Thymus (tissue), 11 donors: Measurements from ENCODE around the gene RTF2. TPM values are rescaled to one million over a fixed set of nuclear protein-coding genes. Genes with fewer than 3 reads are reported as not detected.

Experiments used
- DNase-seq, 9 donors: peaks; one replicate each; pipeline ENCODE4 v3.0.0-alpha.2; 2013; ENCODE audit warnings: low spot score in 9 of 9, low read depth in 6 of 9, missing footprints in 1 of 9
- H3K27ac ChIP-seq, 2 donors: one replicate each; pipeline ENCODE4 v1.5.1; 2013; ENCODE audit warnings: control low read depth in 1 of 2, low read depth in 1 of 2, low read length in 1 of 2, mild to moderate bottlenecking in 1 of 2, moderate library complexity in 1 of 2
- H3K27me3 ChIP-seq, 2 donors: one replicate each; pipeline ENCODE4 v1.5.1; 2013; ENCODE audit warnings: low read length in 1 of 2; ENCODE audit not compliant: control insufficient read depth in 2 of 2, insufficient read depth in 1 of 2
- H3K36me3 ChIP-seq, 2 donors: one replicate each; pipeline ENCODE4 v1.5.1; 2013; ENCODE audit warnings: low read length in 1 of 2, mild to moderate bottlenecking in 1 of 2, moderate library complexity in 1 of 2; ENCODE audit not compliant: control insufficient read depth in 2 of 2, insufficient read depth in 2 of 2
- H3K4me1 ChIP-seq, 2 donors: one replicate each; pipeline ENCODE4 v1.5.1; 2013; ENCODE audit warnings: low read length in 2 of 2; ENCODE audit not compliant: control insufficient read depth in 2 of 2, insufficient read depth in 2 of 2
- H3K4me3 ChIP-seq, 2 donors: one replicate each; pipeline ENCODE4 v1.5.1; 2013; ENCODE audit warnings: low read length in 2 of 2, control low read depth in 1 of 2, mild to moderate bottlenecking in 1 of 2
- H3K9me3 ChIP-seq, 2 donors: one replicate each; pipeline ENCODE4 v1.5.1; 2013; ENCODE audit warnings: low read length in 1 of 2, mild to moderate bottlenecking in 1 of 2; ENCODE audit not compliant: control insufficient read depth in 2 of 2, insufficient read depth in 1 of 2
- WGBS: extraction: QIAGEN DNeasy Blood & Tissue Kit; methylation state at CpG from one replicate; pipeline ENCODE4 v1.1.7; 2013; 5-methylcytosine and 5-hydroxymethylcytosine counted together
- polyA plus RNA-seq: library from polyadenylated mRNA; stranded (reverse); fragments of 200-250 nt; gene quantifications from one replicate; pipeline ENCODE4 v1.2.3, GENCODE V29; 2013
- total RNA-seq: library from RNA; stranded (reverse); fragments of 120-200 nt; gene quantifications from one replicate; pipeline ENCODE4 v1.2.4, GENCODE V29; 2013
- donor health status: healthy.

Gene RTF2
- total and polyA plus RNA-seq, 2 donors: 75.1 to 91.6 TPM

DNA sequence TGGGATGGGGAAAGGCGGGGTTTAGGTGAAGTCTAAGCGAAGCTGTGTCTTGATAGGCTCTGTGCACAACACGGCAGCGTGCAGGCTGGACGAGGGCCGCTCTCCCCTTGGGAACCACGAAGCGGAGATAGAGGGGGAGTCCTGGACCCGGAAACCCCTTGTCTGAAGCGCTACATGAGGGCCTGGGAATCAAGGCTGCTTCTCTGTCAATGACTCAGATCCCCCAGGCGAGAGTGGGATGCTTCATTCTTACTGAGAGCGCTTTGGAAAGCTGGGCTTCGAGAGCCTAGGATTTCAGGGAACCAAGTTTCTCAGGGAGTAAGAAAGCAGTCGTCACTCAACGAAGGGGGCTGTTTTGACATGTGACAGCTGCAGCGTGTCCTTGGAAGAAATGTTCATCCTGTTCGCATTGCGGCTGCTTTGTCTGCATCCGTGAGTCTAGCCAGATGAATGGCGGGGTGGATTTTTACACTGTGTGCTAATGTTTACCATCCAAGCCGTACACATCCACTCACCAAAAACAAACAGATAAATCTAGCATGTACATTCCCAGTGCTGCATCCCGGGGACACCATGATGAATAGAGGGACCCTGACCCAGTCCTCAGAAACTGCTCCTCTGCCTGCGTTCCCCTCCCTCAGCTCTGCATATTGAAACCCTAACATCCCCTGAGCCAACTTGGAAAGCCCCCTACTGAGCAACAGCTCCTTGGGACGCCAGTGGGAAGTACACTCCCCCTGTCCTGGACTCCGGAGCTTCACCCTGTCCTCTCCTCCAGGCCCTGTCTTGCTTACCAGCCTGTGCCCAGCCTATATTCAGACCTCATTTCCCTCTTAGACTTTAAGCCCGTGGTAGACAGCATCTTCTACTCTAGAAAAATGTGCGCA, 24.5 kb upstream of the RTF2 start:
- WGBS: 94% methylated on average over 27 of the region's 27 CpGs
- no peaks in the 10 kb centered on the region for H3K36me3 ChIP-seq
- no peak for DNase-seq
- H3K4me3 ChIP-seq: no peak overlapping the region
- H3K9me3 ChIP-seq: no peaks in the 10 kb centered on the region
- peaks cover 14 to 30% of the 10 kb centered on the region in 2 donors for H3K4me1 ChIP-seq
- H3K27me3 ChIP-seq: no peaks in the 10 kb centered on the region
- peak overlapping the region in 1 of 2 donors; percentile 18 for H3K27ac ChIP-seq

- 95% methylated on average over 3 of the region's 3 CpGs for WGBS
- Histone ChIP-seq H3K9me3 (no peaks in the 10 kb centered on the region), H3K4me3 (no peak overlapping the region)
Observed at GRCh38 chr20:56445130-56445529, 23.3 kb upstream of the RTF2 start.

DNA sequence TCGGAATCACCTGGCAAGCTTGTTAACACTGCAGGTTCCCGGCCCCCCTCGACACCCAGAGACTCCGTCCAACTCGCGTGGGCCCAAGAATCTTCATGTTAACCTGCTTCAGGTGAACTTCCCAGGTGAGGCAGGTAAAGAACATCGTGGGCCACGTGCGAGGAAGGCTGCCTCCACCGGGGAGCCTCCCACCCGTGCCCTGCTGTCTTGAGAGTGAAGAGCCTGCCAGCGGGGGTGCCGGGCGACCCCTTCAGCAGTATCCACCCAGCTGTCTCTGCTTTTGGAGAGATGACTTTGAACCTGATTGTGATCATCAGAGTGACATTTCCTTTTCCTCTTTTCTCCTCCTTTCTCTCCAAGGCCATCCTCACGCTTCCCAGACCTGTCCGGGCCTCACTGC, 22.9 kb upstream of the RTF2 start:
- Histone ChIP-seq H3K27me3 (no peaks in the 10 kb centered on the region), H3K4me3 (no peak overlapping the region), H3K27ac (no peak overlapping the region), H3K9me3 (no peaks in the 10 kb centered on the region), H3K4me1 (peaks cover 5 to 14% of the 10 kb centered on the region in 2 donors), H3K36me3 (no peaks in the 10 kb centered on the region)
- WGBS: 98% methylated on average over 16 of the region's 16 CpGs
- DNase-seq: no peak

More at GRCh38 chr20:56445130-56445529, 23.3 kb upstream of the RTF2 start:
- no peak for DNase-seq
- Histone ChIP-seq H3K4me1 (peaks cover 9 to 18% of the 10 kb centered on the region in 2 donors), H3K36me3 (no peaks in the 10 kb centered on the region), H3K27me3 (no peaks in the 10 kb centered on the region), H3K27ac (no peak overlapping the region)

- H3K27ac ChIP-seq: no peak overlapping the region
- H3K36me3 ChIP-seq: no peaks in the 10 kb centered on the region
- H3K4me3 ChIP-seq: no peak overlapping the region
- peaks cover 0 to 10% of the 10 kb centered on the region in 2 donors for H3K4me1 ChIP-seq
- DNase-seq: no peak
- no peaks in the 10 kb centered on the region for H3K9me3 ChIP-seq
- H3K27me3 ChIP-seq: no peaks in the 10 kb centered on the region
Observed at GRCh38 chr20:56447227-56447626, 21.2 kb upstream of the RTF2 start.

DNA sequence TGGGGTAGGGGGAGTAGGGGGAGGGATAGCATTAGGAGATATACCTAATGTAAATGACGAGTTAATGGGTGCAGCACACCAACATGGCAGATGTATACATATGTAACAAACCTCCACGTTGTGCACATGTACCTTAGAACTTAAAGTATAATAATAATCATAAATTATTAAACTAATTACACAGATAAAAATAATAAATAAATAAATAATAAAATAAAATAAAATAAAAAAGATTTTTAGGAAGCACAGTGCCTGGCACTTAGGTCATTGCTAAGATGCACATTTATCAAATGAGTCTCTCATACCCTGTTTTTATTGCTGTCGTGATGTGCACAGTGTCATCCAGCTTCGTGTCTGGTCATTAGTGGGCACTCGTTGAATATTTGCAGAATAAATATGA, 19.0 kb upstream of the RTF2 start:
- DNase-seq: no peak
- H3K9me3 ChIP-seq: no peaks in the 10 kb centered on the region
- WGBS: 97% methylated on average over 5 of the region's 5 CpGs
- H3K27ac ChIP-seq: no peak overlapping the region
- no peak overlapping the region for H3K4me3 ChIP-seq
- H3K27me3 ChIP-seq: no peaks in the 10 kb centered on the region
- H3K4me1 ChIP-seq: no peaks in the 10 kb centered on the region
- no peaks in the 10 kb centered on the region for H3K36me3 ChIP-seq

GRCh38 chr20:56451056-56451765, 17.2 kb upstream of the RTF2 start:
- DNase-seq: no peak
- no peaks in the 10 kb centered on the region for H3K9me3 ChIP-seq
- H3K36me3 ChIP-seq: no peaks in the 10 kb centered on the region
- 96% methylated on average over 13 of the region's 13 CpGs for WGBS
- H3K27me3 ChIP-seq: no peaks in the 10 kb centered on the region
- H3K4me1 ChIP-seq: no peaks in the 10 kb centered on the region
- H3K27ac ChIP-seq: no peak overlapping the region
- H3K4me3 ChIP-seq: no peak overlapping the region

DNA sequence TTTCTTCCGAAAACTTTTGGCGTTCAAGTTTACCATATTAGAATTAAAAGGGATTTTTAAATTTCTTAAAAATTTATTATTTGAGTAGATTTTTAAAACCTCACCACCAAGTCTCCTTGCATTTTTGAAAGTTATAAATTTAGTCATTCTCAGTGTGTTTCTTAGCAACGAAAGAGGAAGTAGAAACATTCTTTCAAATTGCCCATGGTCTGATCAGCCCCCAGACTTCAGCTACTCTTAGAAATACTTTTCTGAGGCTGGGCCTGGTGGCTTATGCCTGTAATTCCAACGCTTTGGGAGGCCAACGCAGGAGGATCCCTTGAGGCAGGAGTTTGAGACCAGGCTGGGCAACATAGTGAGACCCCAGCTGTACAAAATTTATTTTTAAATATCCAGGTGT, 15.1 kb upstream of the RTF2 start:
- Histone ChIP-seq H3K4me3 (no peak overlapping the region), H3K9me3 (no peaks in the 10 kb centered on the region), H3K4me1 (no peaks in the 10 kb centered on the region), H3K36me3 (no peaks in the 10 kb centered on the region), H3K27me3 (no peaks in the 10 kb centered on the region), H3K27ac (no peak overlapping the region)
- WGBS: 51% methylated on average over 5 of the region's 5 CpGs
- DNase-seq: no peak

DNA sequence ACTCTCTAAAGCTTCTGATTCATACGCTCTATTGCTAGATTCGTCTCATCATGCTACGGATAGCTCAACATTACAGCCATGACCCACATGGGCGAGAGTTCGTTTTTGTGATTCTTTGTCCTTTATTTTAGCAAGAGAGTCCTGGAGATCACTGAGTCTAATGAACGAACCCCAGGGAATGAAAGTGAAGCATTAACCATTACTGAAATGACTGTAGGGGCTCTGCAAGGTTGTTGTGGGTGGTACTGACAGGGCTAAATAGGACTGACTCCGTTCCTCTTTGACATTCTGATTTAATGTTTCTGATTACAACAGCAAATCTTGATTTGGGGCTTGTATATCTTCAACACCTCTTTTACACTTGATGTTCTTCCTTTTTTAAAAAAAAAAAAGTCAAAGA, 13.7 kb upstream of the RTF2 start:
- Histone ChIP-seq H3K36me3 (no peaks in the 10 kb centered on the region), H3K27me3 (no peaks in the 10 kb centered on the region), H3K9me3 (no peaks in the 10 kb centered on the region), H3K4me1 (no peaks in the 10 kb centered on the region), H3K27ac (no peak overlapping the region), H3K4me3 (no peak overlapping the region)
- DNase-seq: no peak
- WGBS: 90% methylated on average over 7 of the region's 7 CpGs

- WGBS: 97% methylated on average over 22 of the region's 22 CpGs
- Histone ChIP-seq H3K4me1 (no peaks in the 10 kb centered on the region), H3K9me3 (no peaks in the 10 kb centered on the region), H3K27me3 (no peaks in the 10 kb centered on the region), H3K4me3 (no peak overlapping the region), H3K36me3 (no peaks in the 10 kb centered on the region), H3K27ac (no peak overlapping the region)
- DNase-seq: no peak
Observed at GRCh38 chr20:56458206-56458821, 10.1 kb upstream of the RTF2 start.
